OCI-LY7 (cell line): ENCODE results near the gene DDAH1.

Source experiments
- CTCF ChIP-seq: fragments of 200-600 bp; sonication (generic); conservative IDR thresholded peaks from 2 replicates; pipeline ENCODE4 v1.5.1; 2014; ENCODE audit warnings: mild to moderate bottlenecking, antibody characterized with exemption, low read length, moderate library complexity, mixed read lengths
- EZH2phosphoT487 ChIP-seq: fragments of 200-600 bp; sonication (generic); IDR thresholded peaks from 2 replicates; pipeline ENCODE4 v1.6.1; 2018; ENCODE audit warnings: low read depth, borderline replicate concordance, mild to moderate bottlenecking, mixed run types, antibody characterized with exemption, low read length, moderate library complexity, mixed read lengths

- TF ChIP-seq CTCF: no peak
- no peak for TF ChIP-seq EZH2phosphoT487
These were observed 103.2 kb downstream of the DDAH1 start for GRCh38 chr1:85361606-85362296.
